GM18867 (cell line): ENCODE data around the gene USP32.

Source experiments
- ATAC-seq: cut with Tn5 transposase; IDR thresholded peaks from one replicate; pipeline ENCODE4 v1.9.1; 2021; ENCODE audit warnings: mild to moderate bottlenecking, moderate library complexity; ENCODE audit not compliant: unreplicated experiment

The USP32 gene

GRCh38 chr17:60159479-60159866, 232.5 kb downstream of the USP32 start:
- ATAC-seq = no peak

GRCh38 chr17:60158751-60159478, 233.0 kb downstream of the USP32 start:
- ATAC-seq = no peak

- ATAC-seq = no peak
Measured at GRCh38 chr17:60157487-60158040, 234.4 kb downstream of the USP32 start.

GRCh38 chr17:60156746-60157145, 235.2 kb downstream of the USP32 start:
- no peak for ATAC-seq

- no peak for ATAC-seq
Measured at GRCh38 chr17:60155815-60156214, 236.1 kb downstream of the USP32 start.

- no peak for ATAC-seq
Measured at GRCh38 chr17:60155427-60155814, 236.5 kb downstream of the USP32 start.

GRCh38 chr17:60154616-60155426, 237.1 kb downstream of the USP32 start:
- ATAC-seq = no peak

- no peak for ATAC-seq
Measured at GRCh38 chr17:60153606-60154390, 238.1 kb downstream of the USP32 start.

GRCh38 chr17:60151355-60151754, 240.6 kb downstream of the USP32 start:
- peak; percentile 54 for ATAC-seq

GRCh38 chr17:60149691-60150582, 242.0 kb downstream of the USP32 start, which contains the start of gene CA4:
CA4 (plus strand) TSS chr17:60149973; CDS start chr17:60150035, 62 bp downstream.
- ATAC-seq = no peak

- ATAC-seq = no peak
Measured at GRCh38 chr17:60148373-60148772, 243.6 kb downstream of the USP32 start.

GRCh38 chr17:60147553-60148223, 244.2 kb downstream of the USP32 start:
- no peak for ATAC-seq

- no peak for ATAC-seq
Measured at GRCh38 chr17:60146206-60146605, 245.7 kb downstream of the USP32 start.

GRCh38 chr17:60145006-60145935, 246.7 kb downstream of the USP32 start:
- ATAC-seq = no peak

GRCh38 chr17:60142872-60143499, 248.9 kb downstream of the USP32 start:
- ATAC-seq = no peak

- ATAC-seq = no peak
Measured at GRCh38 chr17:60141111-60142018, 250.6 kb downstream of the USP32 start.
